NOMO-1 treated with dmso at 0.1 percent for 144 hours (cell line): ENCODE data around the gene CCDC40.

Experiments
- DNase-seq: peaks from one replicate; lab custom pipeline; 2025; ENCODE audit not compliant: unreplicated experiment; lab: John Stamatoyannopoulos, UW

Gene CCDC40

GRCh38 chr17:80112471-80113032 lies 76.1 kb downstream of the CCDC40 start:
- DNase-seq = no peak

GRCh38 chr17:80113033-80113484 lies 76.6 kb downstream of the CCDC40 start:
- DNase-seq = no peak

GRCh38 chr17:80114758-80115157 lies 78.3 kb downstream of the CCDC40 start:
- no peak for DNase-seq

- no peak for DNase-seq
Observed at GRCh38 chr17:80115159-80115558, 78.7 kb downstream of the CCDC40 start.

- DNase-seq = no peak
Observed at GRCh38 chr17:80116276-80116920, 80.0 kb downstream of the CCDC40 start.

DNA sequence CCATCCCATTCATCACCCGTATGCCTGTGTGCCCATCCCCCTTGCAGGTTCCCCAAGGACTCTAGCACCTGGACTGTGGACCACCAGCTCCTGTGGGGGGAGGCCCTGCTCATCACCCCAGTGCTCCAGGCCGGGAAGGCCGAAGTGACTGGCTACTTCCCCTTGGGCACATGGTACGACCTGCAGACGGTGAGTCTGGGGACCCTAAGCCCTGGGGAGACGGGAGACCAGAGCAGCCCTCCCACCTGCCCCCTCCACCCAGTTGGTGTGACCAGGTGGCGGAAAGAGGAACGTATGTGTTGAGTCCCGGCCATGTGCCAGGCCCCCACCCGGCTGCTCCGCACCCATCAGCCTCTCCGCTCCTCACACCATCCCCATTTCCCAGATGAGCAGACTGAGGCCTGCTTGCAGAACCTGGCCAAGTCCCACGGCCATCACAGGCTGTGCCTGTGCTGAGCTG lies 80.5 kb downstream of the CCDC40 start:
- no peak for DNase-seq

GRCh38 chr17:80117491-80118401 lies 81.3 kb downstream of the CCDC40 start:
- DNase-seq = no peak

GRCh38 chr17:80118601-80119270 lies 82.3 kb downstream of the CCDC40 start:
- no peak for DNase-seq

DNA sequence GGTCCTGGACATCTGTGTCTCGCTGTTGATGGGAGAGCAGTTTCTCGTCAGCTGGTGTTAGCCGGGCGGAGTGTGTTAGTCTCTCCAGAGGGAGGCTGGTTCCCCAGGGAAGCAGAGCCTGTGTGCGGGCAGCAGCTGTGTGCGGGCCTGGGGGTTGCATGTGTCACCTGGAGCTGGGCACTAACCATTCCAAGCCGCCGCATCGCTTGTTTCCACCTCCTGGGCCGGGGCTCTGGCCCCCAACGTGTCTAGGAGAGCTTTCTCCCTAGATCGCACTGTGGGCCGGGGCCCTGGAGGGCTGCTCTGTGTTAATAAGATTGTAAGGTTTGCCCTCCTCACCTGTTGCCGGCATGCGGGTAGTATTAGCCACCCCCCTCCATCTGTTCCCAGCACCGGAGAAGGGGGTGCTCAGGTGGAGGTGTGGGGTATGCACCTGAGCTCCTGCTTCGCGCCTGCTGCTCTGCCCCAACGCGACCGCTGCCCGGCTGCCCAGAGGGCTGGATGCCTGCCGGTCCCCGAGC lies 82.9 kb downstream of the CCDC40 start:
- no peak for DNase-seq

- DNase-seq = no peak
Observed at GRCh38 chr17:80119839-80120238, 83.4 kb downstream of the CCDC40 start.

- DNase-seq = no peak
Observed at GRCh38 chr17:80122026-80122575, 85.7 kb downstream of the CCDC40 start.

DNA sequence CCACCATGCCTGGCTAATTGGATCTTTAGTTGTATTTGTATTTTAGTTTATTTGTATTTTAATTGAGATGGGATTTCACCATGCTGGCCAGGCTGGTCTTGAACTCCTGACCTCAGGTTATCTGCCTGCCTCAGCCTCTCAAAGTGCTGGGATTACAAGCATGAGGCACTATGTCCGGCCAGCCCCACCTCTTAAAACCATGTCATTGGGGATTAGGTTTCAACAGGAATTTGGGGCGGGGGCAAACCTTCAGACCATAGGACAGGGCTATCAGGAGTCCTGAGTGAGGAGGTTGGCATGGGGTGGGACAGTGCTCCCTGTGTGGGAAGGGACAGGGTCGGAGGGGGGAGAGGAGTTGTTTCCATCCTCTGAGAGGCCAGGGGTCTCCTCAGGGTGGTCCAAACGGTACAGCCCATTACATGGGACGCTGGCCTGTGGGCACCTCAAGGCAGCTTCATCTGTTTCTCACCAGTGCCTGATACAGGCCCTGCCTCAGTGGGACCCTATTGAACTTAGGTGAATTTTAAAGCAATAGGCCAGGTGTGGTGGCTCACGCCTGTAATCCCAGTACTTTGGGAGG lies 86.6 kb downstream of the CCDC40 start:
- no peak for DNase-seq

- no peak for DNase-seq
Observed at GRCh38 chr17:80123791-80124190, 87.3 kb downstream of the CCDC40 start.

DNA sequence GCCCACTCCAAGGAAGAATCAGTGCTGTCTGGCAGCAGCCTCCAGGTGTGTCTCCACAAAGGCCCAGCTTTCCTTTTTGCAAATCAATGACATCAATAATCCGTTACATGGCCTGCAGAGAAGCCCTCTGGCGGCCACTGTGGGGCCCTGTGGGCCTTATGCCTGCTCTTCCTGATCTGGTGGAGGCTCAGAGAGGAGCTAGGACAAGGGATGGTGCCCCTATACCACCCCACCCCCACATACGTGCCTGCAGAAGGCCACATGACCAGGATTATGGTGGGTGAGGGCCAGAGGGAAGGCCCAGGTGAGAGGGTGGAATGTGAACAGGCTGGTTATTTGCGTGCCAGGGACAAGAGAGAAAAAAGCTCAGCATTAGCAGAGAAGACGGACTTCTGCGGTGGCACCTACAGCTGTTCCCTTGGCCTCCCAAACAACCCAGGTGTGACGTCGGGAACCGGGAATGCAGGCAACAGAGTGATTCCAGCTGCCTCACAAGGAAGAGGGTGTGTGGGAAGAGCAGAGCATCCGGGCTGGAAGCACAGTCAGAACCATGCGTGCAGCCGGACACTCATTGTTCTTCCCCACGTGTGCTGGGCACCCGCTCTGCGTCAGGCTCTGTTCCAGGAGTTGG lies 88.0 kb downstream of the CCDC40 start:
- no peak for DNase-seq

- no peak for DNase-seq
Observed at GRCh38 chr17:80125656-80126448, 89.4 kb downstream of the CCDC40 start.

DNA sequence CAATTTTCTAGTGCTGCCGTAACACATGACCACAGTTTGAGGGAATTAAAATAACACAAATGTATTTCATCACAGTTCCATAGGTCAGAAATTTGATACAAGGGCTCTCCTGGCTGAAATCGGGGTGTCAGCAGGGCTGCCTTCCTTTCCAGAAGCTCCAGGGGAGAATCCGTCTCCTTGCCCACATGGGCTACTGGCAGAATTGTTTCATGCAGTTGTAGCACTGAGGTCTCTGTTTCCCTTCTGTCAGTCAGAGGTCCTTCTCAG lies 89.9 kb downstream of the CCDC40 start:
- DNase-seq = no peak

DNA sequence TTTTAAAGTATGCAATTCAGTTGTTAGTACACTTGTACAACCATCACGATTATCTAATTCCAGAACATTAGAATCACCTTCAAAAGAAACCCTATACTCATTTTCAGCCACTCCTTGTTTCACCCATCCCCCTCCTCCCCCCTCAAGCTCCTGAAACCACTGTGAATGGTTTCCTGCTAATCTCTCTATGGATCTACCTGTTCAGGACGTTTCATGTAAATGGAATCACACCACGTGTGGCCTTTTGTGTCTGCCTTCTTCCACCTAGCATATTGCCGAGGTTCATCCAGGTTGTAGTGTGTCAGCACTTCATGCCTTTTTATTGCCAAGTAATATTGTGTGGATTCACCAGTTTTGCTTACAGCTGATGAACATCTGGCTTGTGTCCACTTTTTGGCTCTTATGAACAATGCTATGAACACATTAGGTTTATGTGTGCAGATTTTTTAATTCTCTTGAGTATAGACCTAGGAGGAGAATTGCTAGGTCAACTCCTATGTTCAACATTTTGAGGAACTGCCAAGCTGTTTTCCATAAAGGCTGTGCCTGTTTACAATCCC lies 92.6 kb downstream of the CCDC40 start:
- DNase-seq = no peak

DNA sequence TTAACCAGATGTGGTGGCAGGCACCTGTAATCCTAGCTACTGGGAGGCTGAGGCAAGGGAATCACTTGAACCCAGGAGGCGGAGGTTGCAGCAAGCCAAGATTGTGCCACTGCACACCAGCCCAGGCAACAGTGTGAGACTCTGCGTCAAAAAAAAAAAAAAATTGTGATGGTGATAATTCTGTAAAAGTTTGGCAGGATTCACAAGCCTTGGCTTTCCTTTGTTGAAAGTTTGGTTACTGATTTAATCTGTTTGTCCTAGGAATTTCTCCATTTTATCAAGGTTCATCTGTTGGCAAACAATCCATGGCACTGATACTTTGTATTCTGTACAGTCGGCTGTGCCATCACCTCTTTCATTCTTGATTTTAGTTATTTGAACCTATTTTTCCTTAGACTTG lies 94.5 kb downstream of the CCDC40 start:
- no peak for DNase-seq
